ENCODE results near the gene LRRC4C.
A peak's percentile ranks its signal among the peaks of the same experiment; 100 is the strongest.

Gene LRRC4C

GRCh38 chr11:40328890-40329614 is 1130.4 kb downstream of the LRRC4C start:
- DNase-seq: no peak

GRCh38 chr11:40323241-40323640 is 1136.2 kb downstream of the LRRC4C start:
- DNase-seq: no peak

GRCh38 chr11:40321537-40321936 is 1137.9 kb downstream of the LRRC4C start:
- no peak for DNase-seq

- DNase-seq: no peak
These were observed 1143.3 kb downstream of the LRRC4C start for GRCh38 chr11:40316171-40316570.

GRCh38 chr11:40315122-40315521 is 1144.3 kb downstream of the LRRC4C start:
- DNase-seq: no peak

- no peak for DNase-seq
These were observed 1145.1 kb downstream of the LRRC4C start for GRCh38 chr11:40314327-40314726.

GRCh38 chr11:40306938-40307548 is 1152.4 kb downstream of the LRRC4C start:
- DNase-seq: no peak

- no peak for DNase-seq
These were observed 1156.8 kb downstream of the LRRC4C start for GRCh38 chr11:40302669-40303068.

GRCh38 chr11:40295466-40295865 is 1164.0 kb downstream of the LRRC4C start:
- DNase-seq: no peak

- no peak for DNase-seq
These were observed 1164.7 kb downstream of the LRRC4C start for GRCh38 chr11:40294741-40295140.

- no peak for DNase-seq
These were observed 1165.1 kb downstream of the LRRC4C start for GRCh38 chr11:40294349-40294735.

- DNase-seq: peak; percentile 37
These were observed 1165.7 kb downstream of the LRRC4C start for GRCh38 chr11:40293655-40294348.

GRCh38 chr11:40292721-40293508 is 1166.5 kb downstream of the LRRC4C start:
- DNase-seq: no peak

- no peak for DNase-seq
These were observed 1167.7 kb downstream of the LRRC4C start for GRCh38 chr11:40291741-40292140.

GRCh38 chr11:40291329-40291728 is 1168.1 kb downstream of the LRRC4C start:
- DNase-seq: no peak

- DNase-seq: no peak
These were observed 1169.3 kb downstream of the LRRC4C start for GRCh38 chr11:40290171-40290631.

- DNase-seq: no peak
These were observed 1170.1 kb downstream of the LRRC4C start for GRCh38 chr11:40289370-40289769.

GRCh38 chr11:40287916-40288803 is 1171.3 kb downstream of the LRRC4C start:
- DNase-seq: no peak

GRCh38 chr11:40286137-40286536 is 1173.3 kb downstream of the LRRC4C start:
- DNase-seq: no peak

- DNase-seq: no peak
These were observed 1173.9 kb downstream of the LRRC4C start for GRCh38 chr11:40285558-40285957.

- no peak for DNase-seq
These were observed 1178.3 kb downstream of the LRRC4C start for GRCh38 chr11:40281052-40281580.
